Measurements from ENCODE around the gene PRSS33.

The PRSS33 gene

DNA sequence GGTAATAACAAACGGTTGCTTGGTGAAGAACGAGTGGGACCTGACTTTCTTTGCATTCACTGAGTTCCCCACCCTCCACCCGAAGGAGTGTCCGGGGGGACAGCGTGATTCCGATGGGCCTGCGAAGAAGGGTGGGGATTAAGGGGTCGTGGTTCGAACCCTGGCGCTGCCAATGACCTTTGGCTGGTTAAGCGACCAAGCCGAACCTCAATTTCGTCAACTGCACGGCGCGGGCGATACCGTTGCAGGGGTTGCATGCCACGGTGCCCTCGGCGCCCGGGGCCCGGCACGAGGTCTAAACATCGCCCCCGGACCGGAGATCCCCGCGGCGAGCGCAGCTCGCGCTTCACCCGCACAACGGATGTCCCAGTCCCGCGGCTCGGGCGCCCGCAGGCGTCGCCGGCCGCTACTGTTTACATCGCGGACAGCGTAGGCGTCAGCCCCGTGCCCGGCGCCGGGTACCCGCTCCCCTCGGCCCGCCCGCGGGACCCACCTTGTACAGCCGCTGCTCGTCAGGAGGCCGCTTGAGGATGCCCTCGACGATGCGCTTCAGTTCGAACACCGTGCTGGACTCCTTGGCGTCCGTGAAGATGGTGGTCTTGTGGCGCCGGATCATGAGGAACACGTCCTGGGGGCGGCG is 10.7 kb downstream of the PRSS33 start:
- DNase-seq (ENCODE audit: low spot score) = no peak

DNA sequence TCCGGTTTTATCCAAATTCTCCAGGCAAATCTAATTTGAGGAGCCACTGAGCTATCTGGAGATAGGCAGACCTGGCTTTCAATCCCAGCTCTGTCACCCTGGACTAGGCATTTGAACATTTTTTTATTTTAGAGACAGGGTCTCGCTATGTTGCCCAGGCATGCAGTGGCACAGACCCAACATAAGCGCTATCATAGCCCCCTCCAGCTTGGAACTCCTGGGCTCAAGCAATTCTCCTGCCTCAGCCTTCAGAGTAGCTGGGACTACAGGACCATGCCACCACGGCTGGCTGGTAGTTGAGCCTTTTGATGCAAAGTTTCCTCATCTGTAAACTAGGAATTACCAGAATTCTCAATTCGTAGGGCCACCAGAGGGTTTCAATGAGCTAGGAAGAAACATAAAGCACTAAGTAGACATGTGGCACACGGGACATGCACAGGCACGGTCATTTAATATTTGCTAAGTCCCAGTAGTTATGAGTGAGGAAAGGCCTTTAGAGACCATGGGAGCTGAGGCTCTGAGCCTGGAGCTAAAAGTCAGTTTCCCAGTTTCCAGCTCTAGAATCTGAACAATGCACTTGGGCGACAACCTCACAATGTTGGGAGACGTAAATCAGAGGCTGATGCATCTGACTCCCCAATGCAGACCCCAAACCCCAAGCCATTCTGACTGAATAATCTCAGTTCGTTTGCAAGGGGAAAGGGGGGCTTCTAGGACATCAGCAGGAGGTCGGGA is 11.4 kb downstream of the PRSS33 start:
- DNase-seq (ENCODE audit: low spot score) = no peak

DNA sequence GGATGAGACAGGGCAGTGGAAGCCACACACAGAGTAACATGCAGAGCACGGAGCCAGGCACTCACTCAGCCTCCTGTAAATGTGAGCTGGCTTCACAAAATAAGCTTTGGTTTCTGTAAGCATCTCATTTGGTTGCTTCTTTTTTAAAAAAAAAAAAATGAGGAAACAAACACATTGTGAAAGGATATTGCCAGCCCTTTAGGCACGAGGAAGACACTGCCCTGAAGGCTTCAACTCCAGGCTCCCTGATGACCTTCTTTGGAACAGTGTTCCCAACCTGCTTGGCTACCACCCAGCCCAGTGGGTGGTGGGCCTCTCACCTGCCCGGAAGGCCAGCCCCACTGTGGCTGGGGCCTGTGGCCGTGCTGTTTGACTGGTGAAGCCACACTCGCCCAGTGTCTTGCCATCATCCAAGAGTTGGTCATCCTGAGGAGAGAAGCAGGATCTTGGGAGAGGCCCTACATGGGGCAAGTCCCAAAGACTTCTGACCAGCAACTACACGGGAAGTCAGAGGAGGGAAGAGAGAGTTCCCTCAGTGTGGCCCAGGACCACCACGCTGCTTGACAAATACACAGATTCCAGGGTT is 12.1 kb downstream of the PRSS33 start:
- no peak for DNase-seq (ENCODE audit: low spot score)

DNA sequence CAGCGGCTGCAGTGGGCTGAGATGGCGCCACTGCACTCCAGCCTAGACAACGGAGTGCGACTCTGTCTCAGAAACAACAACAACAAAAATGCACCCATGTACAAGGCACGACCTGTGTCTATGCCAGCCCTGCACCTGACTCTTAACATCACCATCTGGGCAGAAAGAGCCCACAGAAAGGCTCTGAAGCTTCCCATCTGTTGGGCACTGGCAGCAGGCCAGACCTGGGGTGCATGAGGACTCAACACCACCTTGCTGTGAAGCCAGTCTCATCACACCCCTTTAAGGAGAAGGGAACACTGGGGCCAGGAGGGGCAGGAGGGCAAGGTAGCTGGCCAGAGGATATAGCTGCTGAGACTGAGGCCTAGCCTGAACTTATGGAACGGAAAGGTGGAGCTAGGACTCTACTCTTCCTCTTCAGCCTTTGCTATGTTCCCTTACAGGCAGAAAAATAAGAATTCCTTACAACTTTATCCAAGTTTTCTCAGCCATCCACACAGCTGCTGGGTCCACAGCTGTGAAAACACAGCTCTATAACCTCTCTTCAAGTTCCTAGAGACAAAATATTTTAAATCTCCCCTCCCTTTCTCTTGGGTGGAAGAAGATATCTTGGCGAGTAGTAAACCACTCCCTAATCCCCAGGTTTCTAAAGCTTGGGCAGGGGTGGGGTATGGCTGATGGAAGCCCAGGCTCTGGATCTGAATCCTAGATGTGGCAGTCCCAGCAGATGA is 13.0 kb downstream of the PRSS33 start:
- DNase-seq (ENCODE audit: low spot score) = no peak

DNA sequence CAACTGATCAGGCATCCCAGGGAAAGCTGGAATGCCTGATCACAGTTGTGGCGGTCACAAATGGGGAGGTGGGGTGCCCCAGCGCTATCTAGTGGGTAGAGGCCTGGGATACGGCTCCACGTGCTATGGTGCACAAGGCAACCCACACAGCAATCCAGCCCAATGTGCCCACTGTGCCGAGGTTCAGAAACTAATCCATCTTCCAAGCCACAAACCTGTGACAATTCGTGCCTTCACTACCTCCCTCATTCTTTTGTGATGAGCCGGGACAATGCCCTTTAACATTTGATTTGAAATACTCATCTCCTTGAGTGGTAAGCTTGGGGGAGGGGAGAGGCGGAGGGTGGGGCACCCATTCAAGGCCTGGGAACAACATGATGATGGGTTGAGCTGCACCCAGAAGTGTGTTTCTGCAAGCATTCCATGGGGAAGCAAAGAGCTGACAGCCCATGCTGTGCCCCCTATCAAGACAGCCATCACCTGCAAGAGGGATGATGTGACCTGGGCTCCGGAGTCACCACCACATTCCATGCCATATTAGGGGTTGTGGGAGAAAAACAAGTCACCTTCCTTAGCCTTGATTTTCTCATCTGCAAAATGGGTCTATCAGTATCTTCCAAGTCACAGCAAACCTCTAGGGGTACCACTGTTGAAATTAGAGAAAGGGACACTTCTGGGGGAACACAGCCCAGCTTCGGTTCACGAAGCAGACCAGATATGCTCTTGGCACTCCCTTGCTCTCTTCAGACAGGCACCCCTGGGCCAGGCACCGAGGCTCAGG is 14.0 kb downstream of the PRSS33 start:
- no peak for DNase-seq (ENCODE audit: low spot score)

DNA sequence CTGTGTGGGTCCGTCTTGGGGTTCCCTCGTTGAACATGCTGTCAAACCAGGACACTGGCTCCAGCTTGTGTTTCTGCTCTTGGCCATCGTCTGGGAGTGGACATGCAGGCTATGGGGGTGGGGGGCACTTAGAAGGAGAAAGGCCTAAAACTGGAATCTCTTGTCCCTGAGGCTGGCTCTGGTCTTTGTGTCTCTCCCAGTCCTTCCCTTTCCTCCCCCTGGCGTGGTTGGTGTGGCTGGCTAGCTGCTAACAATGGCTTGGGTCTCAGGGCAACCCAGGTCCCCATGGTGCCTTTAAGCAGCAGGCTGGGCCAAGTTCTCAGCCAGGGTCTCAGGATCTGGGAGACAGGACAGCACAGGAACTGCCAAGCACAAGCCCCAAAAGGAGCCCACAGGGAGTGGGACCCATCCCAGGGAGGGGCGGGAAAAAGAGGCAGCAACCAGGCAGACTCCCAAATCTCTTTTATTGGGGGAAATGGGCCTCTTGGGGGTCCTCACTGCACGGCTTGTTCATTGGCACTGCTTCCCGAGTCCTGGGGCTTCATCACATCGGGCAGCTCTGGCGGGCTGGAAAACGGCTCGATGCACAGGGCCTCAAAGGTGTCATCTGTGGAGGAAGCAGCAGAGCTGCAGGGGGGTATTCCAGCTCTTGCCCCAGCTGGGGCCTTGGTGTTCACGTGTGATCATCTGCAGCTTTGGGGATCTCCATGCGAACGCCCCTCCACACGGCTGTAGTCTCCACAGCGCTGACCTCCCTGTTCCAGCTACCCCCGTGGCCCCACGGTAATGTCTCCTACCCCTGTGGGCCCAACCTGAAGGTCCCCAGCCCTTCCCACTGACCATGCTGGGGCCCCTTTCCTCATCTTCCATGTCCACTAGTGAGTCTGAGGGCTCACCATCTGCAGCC is 15.6 kb downstream of the PRSS33 start:
- DNase-seq (ENCODE audit: low spot score) = no peak

DNA sequence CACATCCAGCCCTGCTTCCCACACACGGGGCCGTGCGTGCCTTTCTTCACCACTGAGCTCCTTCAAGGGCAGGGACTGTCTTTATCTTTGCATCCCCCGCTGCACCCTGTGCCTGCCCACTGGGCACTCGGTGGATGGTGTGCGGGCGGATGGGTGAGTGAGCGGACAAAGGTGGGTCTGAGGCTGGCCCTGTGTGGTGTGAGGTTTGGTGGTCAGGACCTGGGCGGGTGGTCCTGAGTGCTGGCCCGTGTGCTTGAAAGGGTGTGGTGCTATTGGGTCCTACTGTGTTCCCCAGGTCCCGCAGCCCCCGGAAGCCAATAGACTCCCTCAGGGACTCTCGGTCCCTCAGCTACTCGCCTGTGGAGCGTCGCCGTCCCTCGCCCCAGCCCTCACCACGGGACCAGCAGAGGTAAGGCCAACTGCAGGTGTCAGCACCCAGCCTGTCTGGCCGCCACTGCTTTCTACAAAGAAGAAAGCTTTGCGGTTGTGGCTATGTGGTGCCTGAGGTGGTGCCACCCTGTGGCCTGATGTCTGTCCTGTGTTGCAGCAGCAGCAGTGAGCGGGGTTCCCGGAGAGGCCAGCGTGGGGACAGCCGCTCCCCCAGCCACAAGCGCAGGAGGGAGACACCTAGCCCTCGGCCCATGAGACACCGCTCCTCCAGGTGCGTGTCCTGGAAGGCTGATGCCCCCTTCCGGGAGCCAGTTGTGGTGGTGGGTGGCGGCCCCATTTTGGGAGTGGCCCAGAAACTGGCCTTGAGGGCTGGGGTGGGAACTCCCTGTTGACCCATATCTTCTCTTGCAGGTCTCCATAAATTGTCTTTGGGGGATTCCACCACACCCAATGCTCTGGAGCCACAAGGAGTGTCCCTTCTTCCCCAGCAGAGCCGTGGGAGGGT is 17.1 kb downstream of the PRSS33 start:
- DNase-seq (ENCODE audit: low spot score) = no peak

DNA sequence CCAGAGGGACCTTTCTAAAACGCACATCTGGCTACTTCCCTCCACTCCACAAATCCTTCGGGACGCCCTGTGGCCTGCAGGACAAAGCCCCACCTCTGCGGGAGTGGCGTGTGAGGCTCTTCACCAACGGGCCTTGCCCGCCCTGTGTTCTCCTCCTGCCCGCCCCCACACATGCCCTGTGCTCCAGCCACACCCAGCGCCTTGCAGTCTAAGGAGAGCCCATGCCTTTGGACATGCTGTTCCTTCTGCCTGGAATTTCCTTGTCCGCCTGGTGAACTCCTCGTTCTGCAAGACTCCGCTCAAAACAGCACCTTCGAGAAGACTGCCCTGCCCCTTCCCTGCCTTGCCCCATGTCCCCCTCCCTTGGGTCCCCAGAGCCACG is 17.7 kb downstream of the PRSS33 start:
- DNase-seq (ENCODE audit: low spot score) = no peak

DNA sequence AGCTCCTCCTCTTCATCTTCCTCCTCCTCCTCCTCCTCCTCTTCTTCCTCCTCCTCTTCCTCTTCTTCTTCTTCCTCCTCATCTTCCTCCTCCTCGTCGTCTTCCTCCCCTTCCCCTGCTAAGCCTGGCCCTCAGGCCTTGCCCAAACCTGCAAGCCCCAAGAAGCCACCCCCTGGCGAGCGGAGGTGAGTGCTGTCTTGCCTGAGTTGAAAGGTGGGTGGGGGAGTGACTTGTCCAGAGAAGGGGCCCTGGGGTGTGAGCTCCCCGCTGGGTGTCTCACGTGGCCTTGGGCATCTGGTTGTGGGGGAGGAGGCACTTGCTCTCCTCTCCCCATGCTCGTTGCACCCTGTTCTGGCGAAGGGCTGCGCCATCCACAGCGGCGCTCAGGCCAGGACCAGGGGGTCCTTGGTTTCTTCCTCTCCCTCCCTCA is 18.2 kb downstream of the PRSS33 start:
- DNase-seq (ENCODE audit: low spot score) = no peak

DNA sequence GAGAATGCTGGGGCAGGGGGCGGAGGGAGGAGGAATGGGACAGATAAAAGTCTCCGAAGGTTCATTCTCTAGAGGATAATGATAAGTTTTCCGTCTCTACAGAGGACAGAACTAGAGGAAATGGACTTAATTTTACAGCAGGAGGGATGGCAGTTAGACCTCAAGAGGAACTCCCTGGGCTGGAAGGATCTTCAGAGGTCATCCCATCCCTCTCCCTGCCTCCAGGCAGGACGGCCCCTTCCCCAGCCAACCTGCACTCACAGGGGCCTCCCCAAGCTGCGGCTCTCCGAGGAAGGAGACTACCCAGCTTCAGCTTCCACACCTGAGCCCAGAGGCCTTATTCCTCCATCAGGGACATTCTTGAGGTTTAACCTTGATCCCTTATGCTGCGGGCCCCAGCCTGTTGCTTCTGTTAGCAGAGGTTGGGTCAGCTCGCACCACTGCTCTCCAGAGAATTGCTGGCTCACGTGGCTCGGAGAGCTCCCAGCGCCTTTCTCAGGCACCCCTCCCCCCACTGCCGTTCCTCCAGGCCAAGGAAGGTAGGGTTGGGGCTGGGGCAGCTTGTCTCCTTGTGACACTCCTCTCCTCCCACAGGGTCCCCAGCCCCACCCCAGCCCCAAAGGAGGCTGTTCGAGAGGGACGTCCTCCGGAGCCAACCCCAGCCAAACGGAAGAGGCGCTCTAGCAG is 18.8 kb downstream of the PRSS33 start:
- no peak for DNase-seq (ENCODE audit: low spot score)

DNA sequence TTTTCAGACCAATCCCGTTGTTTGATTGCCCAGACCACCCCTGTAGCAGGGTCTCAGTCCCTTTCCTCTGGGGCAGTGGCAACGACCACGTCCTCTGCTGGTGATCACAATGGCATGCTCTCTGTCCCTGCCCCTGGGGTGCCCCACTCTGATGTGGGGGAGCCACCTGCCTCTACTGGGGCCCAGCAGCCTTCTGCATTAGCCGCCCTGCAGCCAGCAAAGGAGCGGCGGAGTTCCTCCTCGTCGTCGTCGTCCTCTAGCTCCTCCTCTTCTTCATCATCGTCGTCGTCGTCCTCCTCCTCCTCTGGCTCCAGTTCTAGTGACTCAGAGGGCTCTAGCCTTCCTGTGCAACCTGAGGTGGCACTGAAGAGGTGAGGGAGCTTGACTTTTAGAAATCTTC is 19.5 kb downstream of the PRSS33 start:
- no peak for DNase-seq (ENCODE audit: low spot score)

DNA sequence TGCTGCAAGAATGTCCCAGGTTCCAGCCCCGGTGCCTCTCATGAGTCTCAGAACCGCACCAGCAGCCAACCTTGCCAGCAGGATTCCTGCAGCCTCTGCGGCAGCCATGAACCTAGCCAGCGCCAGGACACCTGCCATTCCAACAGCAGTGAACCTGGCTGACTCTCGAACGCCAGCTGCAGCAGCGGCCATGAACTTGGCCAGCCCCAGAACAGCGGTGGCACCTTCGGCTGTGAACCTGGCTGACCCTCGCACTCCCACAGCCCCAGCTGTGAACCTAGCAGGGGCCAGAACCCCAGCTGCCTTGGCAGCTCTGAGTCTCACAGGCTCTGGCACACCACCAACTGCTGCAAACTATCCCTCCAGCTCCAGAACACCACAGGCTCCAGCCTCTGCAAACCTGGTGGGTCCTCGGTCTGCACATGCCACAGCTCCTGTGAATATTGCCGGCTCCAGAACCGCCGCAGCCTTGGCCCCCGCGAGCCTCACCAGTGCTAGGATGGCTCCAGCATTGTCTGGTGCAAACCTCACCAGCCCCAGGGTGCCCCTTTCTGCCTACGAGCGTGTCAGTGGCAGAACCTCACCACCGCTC is 20.1 kb downstream of the PRSS33 start:
- DNase-seq (ENCODE audit: low spot score) = no peak

DNA sequence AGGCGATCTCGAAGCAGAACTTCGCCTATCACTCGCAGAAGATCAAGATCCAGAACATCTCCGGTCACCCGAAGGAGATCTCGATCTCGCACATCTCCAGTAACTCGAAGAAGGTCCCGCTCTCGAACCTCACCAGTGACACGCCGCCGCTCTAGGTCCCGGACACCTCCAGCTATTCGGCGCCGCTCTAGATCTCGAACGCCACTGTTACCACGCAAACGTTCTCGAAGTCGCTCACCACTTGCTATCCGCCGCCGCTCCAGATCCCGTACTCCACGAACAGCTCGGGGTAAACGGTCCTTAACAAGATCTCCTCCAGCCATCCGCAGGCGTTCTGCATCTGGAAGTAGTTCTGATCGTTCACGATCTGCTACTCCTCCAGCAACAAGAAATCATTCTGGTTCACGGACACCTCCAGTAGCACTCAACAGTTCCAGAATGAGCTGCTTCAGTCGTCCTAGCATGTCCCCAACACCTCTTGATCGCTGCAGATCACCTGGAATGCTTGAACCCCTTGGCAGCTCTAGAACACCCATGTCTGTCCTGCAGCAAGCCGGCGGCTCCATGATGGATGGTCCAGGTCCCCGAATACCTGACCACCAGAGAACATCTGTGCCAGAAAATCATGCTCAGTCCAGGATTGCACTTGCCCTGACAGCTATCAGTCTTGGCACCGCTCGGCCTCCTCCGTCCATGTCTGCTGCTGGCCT is 20.8 kb downstream of the PRSS33 start:
- DNase-seq (ENCODE audit: low spot score) = no peak

DNA sequence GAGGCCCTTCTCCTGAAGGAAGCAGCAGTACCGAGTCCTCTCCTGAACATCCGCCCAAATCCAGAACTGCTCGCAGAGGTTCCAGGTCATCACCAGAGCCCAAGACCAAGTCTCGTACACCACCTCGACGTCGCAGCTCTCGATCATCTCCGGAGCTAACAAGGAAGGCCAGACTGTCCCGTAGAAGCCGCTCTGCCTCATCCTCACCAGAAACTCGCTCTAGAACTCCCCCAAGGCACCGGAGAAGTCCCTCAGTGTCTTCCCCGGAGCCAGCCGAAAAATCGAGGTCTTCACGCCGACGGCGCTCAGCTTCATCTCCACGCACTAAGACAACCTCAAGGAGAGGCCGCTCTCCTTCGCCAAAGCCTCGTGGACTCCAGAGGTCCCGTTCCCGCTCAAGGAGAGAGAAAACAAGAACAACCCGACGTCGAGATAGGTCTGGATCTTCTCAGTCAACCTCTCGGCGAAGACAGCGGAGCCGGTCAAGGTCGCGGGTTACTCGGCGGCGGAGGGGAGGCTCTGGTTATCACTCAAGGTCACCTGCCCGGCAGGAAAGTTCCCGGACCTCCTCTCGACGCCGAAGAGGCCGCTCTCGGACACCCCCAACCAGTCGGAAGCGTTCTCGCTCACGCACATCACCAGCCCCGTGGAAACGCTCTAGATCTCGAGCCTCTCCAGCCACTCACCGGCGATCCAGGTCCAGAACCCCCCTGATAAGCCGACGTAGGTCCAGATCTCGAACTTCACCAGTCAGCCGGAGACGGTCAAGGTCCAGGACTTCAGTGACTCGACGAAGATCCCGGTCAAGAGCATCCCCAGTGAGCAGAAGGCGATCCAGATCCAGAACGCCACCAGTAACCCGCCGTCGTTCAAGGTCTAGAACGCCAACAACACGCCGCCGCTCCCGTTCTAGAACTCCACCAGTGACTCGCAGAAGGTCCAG is 21.6 kb downstream of the PRSS33 start:
- no peak for DNase-seq (ENCODE audit: low spot score)

DNA sequence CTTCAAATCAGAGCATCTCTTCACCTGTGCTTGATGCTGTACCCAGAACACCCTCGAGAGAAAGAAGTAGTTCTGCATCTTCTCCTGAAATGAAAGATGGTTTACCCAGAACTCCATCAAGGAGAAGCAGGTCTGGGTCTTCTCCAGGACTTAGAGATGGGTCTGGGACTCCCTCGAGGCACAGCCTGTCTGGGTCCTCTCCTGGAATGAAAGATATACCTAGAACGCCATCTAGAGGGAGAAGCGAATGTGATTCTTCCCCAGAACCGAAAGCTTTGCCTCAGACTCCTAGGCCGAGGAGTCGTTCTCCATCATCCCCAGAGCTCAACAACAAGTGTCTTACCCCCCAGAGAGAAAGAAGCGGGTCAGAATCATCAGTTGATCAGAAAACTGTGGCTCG is 22.6 kb downstream of the PRSS33 start:
- no peak for DNase-seq (ENCODE audit: low spot score)

DNA sequence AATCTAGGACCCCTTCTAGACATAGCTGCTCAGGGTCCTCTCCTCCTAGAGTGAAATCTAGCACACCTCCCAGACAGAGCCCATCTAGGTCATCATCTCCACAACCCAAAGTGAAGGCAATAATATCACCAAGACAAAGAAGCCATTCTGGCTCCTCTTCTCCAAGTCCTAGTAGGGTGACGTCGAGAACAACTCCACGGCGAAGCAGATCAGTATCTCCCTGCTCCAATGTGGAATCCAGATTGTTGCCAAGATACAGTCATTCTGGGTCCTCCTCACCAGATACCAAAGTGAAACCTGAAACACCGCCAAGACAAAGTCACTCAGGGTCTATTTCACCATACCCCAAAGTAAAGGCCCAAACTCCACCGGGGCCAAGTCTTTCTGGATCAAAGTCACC is 24.2 kb downstream of the PRSS33 start:
- no peak for DNase-seq (ENCODE audit: low spot score)

DNA sequence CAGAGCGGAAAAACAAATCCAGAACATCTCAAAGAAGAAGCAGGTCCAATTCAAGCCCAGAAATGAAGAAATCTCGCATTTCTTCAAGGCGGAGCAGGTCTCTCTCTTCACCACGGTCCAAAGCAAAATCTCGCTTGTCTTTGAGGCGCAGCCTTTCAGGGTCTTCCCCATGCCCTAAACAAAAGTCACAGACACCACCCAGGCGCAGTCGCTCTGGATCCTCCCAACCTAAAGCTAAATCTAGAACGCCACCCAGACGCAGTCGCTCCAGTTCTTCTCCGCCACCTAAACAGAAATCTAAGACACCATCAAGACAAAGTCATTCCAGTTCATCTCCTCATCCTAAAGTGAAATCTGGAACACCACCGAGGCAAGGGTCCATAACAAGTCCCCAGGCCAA is 24.6 kb downstream of the PRSS33 start:
- DNase-seq (ENCODE audit: low spot score) = no peak

All from COLO829 (cell line).